MM.1S (cell line): ENCODE measurements around the gene XPNPEP2.

Source experiments
- EZH2phosphoT487 ChIP-seq: fragments of 300-600 bp; sonication (generic); IDR thresholded peaks from 2 replicates; pipeline ENCODE4 v1.6.1; 2018; ENCODE audit warnings: antibody characterized with exemption, low read length
- TF ChIP-seq, protein P1 (sequence below): fragments of 300-600 bp; sonication (generic); IDR thresholded peaks from 2 replicates; pipeline ENCODE4 v1.5.1; 2016; ENCODE audit warnings: antibody characterized with exemption, low read length, mixed read lengths

DNA sequence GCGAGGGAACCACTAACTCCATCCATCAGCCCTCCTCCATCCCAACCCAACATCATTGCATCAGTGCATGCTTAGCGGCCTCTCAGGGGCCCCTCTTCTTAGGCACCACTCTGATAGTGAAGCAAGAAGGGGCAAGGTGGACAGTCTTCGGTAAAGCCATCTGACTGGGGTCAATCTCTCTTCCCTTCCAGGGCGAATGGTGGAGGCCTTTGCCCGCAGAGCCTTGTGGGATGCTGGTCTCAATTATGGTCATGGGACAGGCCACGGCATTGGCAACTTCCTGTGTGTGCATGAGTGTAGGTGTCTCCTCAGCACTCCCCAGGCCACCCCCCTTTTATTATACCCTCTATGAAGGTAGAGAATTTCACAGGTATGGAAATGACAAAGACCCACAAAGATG is 22.2 kb downstream of the XPNPEP2 start:
- TF ChIP-seq, protein P1, sequence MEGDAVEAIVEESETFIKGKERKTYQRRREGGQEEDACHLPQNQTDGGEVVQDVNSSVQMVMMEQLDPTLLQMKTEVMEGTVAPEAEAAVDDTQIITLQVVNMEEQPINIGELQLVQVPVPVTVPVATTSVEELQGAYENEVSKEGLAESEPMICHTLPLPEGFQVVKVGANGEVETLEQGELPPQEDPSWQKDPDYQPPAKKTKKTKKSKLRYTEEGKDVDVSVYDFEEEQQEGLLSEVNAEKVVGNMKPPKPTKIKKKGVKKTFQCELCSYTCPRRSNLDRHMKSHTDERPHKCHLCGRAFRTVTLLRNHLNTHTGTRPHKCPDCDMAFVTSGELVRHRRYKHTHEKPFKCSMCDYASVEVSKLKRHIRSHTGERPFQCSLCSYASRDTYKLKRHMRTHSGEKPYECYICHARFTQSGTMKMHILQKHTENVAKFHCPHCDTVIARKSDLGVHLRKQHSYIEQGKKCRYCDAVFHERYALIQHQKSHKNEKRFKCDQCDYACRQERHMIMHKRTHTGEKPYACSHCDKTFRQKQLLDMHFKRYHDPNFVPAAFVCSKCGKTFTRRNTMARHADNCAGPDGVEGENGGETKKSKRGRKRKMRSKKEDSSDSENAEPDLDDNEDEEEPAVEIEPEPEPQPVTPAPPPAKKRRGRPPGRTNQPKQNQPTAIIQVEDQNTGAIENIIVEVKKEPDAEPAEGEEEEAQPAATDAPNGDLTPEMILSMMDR = no peak
- no peak for TF ChIP-seq EZH2phosphoT487
